ENCODE measurements around the gene ASH1L. TPM values are rescaled to one million over a fixed set of nuclear protein-coding genes. Genes with fewer than 3 reads are reported as not detected.

The ASH1L gene
- total and polyA plus RNA-seq, 9 of the 15 experiments (the other 6 are each of a cell fraction or from before 2014, with no cell fraction given): 2.0 to 23.3 (median 14.6) TPM

DNA sequence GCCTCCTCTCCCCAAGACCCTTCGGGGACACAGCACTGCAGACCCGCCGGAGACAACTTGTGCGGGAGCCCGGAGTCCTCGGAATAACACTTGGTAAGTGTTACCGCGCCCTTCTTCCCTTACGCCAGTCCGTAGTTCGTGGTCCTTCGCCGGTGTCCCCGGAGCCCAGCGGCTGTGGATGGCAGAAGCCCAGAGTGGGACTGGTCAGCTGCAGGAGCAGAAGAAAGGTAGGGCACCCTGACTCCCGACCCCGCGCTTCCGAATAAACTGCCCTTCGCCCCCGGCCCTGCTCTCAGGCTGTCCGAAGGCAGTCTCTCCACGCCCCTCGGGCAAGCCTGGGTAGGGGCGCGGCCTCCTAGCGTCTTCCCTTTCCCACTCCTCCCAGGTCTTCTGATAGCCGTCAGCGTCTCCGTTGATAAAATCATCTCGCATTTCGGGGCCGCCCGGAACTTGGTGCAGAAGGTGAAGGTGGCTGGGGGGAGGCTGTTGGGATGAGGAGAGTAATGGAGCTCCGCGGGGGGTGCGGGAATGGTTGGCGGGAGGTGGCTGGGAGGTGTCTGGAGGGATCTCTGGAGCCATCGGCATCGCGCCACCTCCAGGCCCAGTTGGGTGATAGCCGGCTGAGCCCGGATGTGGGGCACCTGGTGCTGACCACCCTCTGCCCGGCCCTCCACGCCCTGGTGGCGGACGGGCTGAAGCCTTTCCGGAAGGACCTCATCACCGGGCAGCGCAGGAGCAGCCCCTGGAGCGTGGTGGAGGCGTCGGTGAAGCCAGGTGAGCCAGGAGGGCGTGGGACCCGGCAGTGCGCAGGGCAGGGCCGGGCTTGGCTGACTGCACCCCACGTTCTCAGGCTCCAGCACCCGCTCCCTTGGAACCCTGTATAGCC, 237.6 kb downstream of the ASH1L start (continued):
- TF ChIP-seq, protein P1, sequence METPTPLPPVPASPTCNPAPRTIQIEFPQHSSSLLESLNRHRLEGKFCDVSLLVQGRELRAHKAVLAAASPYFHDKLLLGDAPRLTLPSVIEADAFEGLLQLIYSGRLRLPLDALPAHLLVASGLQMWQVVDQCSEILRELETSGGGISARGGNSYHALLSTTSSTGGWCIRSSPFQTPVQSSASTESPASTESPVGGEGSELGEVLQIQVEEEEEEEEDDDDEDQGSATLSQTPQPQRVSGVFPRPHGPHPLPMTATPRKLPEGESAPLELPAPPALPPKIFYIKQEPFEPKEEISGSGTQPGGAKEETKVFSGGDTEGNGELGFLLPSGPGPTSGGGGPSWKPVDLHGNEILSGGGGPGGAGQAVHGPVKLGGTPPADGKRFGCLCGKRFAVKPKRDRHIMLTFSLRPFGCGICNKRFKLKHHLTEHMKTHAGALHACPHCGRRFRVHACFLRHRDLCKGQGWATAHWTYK (CRISPR knock-in tag; IDR thresholded peaks at IDR 0.05): no peak
- TF ChIP-seq, protein P2, sequence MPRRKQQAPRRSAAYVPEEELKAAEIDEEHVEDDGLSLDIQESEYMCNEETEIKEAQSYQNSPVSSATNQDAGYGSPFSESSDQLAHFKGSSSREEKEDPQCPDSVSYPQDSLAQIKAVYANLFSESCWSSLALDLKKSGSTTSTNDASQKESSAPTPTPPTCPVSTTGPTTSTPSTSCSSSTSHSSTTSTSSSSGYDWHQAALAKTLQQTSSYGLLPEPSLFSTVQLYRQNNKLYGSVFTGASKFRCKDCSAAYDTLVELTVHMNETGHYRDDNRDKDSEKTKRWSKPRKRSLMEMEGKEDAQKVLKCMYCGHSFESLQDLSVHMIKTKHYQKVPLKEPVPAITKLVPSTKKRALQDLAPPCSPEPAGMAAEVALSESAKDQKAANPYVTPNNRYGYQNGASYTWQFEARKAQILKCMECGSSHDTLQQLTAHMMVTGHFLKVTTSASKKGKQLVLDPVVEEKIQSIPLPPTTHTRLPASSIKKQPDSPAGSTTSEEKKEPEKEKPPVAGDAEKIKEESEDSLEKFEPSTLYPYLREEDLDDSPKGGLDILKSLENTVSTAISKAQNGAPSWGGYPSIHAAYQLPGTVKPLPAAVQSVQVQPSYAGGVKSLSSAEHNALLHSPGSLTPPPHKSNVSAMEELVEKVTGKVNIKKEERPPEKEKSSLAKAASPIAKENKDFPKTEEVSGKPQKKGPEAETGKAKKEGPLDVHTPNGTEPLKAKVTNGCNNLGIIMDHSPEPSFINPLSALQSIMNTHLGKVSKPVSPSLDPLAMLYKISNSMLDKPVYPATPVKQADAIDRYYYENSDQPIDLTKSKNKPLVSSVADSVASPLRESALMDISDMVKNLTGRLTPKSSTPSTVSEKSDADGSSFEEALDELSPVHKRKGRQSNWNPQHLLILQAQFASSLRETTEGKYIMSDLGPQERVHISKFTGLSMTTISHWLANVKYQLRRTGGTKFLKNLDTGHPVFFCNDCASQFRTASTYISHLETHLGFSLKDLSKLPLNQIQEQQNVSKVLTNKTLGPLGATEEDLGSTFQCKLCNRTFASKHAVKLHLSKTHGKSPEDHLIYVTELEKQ (CRISPR knock-in tag; IDR thresholded peaks at IDR 0.05): no peak
- no peak for TF ChIP-seq ELF2 (CRISPR knock-in tag; IDR thresholded peaks at IDR 0.05)
- no peak for TF ChIP-seq PTTG1 (tag; IDR thresholded peaks at IDR 0.05; ENCODE audit: low read depth)
- peak; percentile 47 for TF ChIP-seq RBBP5 (IDR thresholded peaks at IDR 0.05; ENCODE audit: borderline replicate concordance, insufficient read depth, low read length, poor library complexity, severe bottlenecking)
- TF ChIP-seq PHF8 (IDR thresholded peaks at IDR 0.05; ENCODE audit: borderline replicate concordance, low read length): no peak
- TF ChIP-seq ZNF3 (CRISPR knock-in tag; IDR thresholded peaks at IDR 0.05): no peak
- TF ChIP-seq DNMT1 (IDR thresholded peaks at IDR 0.05): no peak
- no peak for TF ChIP-seq ZNF830 (CRISPR knock-in tag; IDR thresholded peaks at IDR 0.05)
- TF ChIP-seq ZNF324 (CRISPR knock-in tag; IDR thresholded peaks at IDR 0.05): no peak
